CD4-positive, alpha-beta T cell treated with Interleukin-15 for 1 hour (primary cell): ENCODE results near the gene ADAM12.
"Not testable (repeated sequence)": the region's sequence is repeated elsewhere in the genome, so short reads cannot be mapped to it uniquely, and the experiment has no call there.

Experiments
- DNase-seq: peaks from one replicate; pipeline ENCODE4 v3.0.0-alpha.2; 2020

ADAM12 gene

DNA sequence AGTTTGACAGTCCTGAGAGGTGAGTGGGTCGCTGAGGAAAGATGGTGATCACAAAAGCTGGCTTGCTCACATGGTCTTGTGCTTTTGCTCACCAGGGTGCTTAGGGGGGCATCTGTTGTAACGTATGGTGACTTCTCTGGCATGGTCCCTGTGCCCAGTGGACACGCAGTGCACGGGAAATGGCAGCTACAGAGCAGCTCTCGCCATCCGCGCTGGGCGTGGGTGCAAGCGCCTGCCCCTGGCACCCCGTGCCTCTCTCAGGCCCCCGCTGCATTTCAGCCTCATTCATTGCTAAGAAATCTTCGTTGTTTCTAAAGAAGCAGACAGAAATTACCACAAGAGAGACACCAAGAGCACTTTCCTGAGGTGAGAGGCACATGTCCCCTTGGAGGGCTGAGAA is 390.7 kb downstream of the ADAM12 start:
- no peak for DNase-seq

- no peak for DNase-seq
Observed at GRCh38 chr10:125995726-125996304, 392.5 kb downstream of the ADAM12 start.

GRCh38 chr10:125994601-125995000 is 393.7 kb downstream of the ADAM12 start:
- no peak for DNase-seq

DNA sequence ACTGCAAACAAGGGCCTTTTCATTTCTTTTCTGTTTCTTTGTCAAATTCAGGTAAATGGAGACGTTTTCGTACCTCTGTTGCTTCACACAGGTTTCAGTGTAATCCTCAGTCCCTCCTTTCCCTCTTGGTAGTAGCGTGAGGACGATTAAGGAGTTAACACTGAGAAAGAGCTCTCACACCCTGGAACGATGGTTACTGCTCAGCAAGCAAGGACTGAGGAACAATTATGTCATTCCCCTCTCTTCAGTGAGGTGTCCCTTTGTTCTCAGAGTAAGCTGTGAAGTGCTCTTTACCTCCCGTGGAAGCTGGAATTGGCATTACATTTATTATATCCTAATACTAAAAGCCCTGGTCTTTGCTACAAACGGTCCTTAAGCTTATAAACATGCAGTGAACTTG is 396.0 kb downstream of the ADAM12 start:
- no peak for DNase-seq

GRCh38 chr10:125991392-125991791 is 396.9 kb downstream of the ADAM12 start:
- no peak for DNase-seq

DNA sequence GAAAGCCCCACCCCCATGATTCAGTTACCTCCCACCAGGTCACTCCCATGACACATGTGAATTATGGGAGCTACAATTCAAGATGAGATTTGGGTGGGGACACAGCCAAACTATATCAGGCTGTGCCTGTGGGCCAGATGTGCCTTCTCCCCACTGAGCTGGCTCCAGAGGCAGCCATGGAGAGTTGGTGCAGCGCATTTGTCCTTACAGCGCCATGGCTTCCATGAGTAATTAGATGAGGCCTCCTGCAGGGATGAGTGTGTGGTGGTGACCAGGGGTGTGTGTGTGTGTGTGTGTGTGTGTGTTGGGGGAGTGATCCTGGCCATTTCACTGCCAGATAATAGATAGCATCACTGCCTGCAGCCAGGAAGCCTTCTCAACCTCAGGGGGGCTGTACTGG is 397.3 kb downstream of the ADAM12 start:
- DNase-seq = no peak

- DNase-seq = no peak
Observed at GRCh38 chr10:125989791-125990190, 398.5 kb downstream of the ADAM12 start.

- DNase-seq = no peak
Observed at GRCh38 chr10:125985557-125986240, 402.6 kb downstream of the ADAM12 start.

- DNase-seq = no peak
Observed at GRCh38 chr10:125984865-125985495, 403.3 kb downstream of the ADAM12 start.

DNA sequence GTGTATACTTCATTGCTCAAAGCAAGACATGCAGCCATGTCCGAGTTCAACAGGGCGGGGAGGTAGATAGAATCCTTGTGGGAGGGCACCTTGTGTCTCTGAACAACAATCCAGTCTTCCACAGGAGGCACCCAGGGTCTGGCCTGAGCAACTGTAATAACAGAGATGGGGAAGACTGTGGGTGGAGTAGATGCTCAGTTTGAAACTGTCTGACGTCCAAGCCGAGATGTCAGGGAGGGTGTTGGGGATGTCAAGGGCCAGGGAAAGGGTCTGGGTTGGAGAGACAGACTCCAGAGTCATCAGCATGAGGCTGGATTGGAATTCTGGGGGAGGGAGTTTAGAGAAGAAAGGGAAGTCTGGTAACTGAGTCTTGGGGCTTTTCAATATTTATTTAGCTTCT is 403.9 kb downstream of the ADAM12 start:
- DNase-seq = no peak

DNA sequence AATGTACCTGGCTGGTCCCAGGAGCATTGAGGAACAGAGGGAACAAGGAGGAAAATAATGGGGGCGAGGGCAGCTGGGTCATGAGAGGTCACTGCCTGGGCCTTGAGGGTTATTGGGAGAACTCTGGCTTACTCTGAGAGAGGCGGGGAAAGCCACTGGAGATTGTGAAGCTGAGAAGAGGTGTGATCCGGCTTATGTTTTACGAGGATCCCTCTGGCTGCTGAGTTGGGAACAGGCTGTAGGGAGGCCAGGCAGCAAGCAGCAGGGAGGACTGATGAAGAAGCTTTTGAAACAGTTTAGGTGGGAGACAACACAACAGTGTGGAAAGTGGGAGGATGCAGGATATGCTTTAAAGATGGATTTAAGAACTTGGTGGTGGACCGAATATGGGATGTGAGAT is 404.6 kb downstream of the ADAM12 start:
- no peak for DNase-seq

GRCh38 chr10:125983161-125983560 is 405.1 kb downstream of the ADAM12 start:
- DNase-seq = no peak

DNA sequence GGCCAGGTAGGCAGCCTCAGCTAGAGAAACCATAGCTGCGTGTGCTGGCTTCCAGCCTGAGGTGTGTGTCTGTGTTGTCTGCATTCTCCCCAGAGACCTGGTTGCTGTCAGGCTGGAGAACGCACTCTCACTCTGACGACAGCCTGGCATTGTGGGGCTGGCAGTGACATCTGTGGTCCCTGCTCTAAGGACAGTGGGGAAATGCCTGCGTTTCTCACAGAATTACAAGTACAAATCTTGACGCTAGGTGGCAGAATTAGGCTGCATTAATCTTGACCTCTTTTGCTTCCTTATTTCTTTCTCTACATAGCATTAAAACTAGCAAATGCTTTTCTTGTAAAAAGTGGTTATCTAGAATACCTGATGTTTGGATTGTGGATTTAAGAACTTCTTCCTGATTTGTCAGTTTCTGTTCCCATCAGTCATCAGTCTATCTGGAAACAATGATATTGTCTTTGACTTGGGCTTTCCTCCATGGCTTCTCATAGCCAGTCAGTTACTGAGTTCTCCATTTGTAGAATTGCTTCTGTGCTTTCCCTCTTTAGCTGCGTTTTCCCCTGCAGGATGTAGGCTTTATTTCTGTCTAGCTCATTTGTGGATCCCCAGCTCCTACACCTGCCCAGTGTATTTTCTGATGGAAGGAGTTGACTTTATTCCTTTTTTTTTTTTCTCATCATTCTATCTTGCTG is 405.9 kb downstream of the ADAM12 start:
- DNase-seq = peak; percentile 23

GRCh38 chr10:125980521-125981035 is 407.7 kb downstream of the ADAM12 start:
- no peak for DNase-seq

DNA sequence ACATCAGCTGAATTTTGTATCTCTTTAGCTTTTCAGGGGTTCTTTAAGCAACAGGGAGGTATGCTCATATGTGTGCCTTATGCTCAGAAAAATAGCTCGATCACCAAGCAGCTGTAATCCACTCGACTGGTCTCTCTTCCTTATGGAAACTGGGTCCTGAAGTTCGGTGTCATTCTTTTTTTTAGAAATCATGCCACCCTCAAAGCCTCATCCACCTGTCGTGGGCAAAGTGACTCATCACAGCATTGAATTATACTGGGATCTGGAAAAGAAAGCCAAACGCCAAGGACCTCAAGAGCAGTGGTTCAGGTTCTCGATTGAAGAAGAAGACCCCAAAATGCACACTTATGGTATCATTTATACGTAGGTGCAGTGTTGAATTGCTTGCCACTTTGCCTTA is 408.3 kb downstream of the ADAM12 start:
- DNase-seq = no peak

DNA sequence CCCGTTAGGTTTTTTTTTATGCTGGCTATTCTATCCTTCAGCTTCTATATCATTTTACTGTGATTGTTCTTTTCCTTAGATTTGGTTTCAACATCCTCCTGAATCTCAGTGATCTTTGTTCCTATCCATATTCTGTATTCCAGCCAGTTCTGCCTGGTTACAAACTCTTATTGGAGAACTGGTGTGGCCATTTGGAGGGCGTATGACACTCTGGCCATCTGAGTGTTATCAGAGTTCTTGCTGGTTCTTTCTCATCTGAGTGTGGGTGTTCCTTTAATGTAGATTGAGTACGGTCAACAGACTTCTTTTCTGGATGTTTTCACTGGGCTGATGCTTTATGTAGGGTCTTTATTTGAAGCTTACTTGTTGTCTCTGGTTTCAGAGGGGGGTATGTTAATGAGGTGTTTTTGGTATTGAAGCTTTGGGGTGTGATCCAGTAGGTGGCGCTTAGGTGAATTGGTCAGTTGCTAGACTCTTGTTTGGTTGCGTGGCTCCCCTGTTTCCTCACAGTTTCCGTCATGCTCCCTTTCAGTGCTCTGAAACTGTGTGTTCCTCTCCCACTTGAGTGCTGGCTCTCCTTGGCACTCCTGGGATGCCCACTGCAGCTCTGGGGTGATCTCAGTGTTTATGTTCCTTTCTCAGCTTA is 411.2 kb downstream of the ADAM12 start:
- DNase-seq = no peak

- not testable (repeated sequence) for DNase-seq
Observed at GRCh38 chr10:125970077-125970630, 418.1 kb downstream of the ADAM12 start.

DNA sequence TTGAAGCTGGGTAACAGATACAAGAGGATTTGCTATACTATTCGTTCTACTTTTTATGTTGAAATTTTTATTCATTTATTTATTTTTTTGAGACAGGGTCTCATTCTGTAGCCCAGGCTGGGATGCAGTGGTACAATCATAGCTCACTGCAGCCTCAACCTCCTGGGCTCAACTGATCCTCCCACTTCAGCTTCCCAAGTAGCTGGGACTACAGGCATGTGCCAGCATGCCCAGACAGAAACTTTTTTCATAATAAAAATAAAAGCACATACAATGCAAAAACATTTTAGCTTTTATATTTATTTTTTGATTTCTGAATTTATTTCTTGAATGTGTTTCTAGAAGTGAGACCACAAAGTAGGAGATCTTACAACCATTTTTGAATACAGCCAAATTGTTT is 420.7 kb downstream of the ADAM12 start:
- no peak for DNase-seq

DNA sequence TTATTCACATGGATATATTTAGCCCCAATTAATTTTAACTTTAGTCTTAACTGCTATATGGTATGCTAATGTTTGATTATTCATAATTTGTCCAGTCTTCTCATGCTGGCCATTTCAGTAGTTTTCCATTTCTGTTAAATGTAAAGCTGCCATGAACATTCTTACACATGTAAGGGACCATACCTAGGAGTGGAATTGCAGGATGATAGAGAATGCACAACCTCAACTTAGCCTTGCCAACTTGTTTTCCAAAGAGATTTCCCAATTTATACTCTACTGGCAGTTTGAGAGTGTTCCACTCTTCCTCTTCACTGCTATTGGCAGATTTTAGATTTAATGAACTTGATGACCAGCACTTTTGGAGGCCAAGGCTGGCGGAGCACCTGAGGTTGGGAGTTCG is 423.7 kb downstream of the ADAM12 start:
- DNase-seq = no peak
